Uterus (tissue), 4 donors: ENCODE data around the gene GLCCI1. TPM values are rescaled to one million over a fixed set of nuclear protein-coding genes. Genes with fewer than 3 reads are reported as not detected.

Source experiments
- DNase-seq, 2 donors: peaks; one replicate each; pipeline ENCODE4 v3.0.0-alpha.2; 2019 to 2020
- H3K27ac ChIP-seq, 2 donors: fragments of 200-600 bp; sonication (generic); 1 replicate in 1 of 2; 2 replicates in 1 of 2; pipeline ENCODE4 v1.5.1; 2016 to 2018
- H3K27me3 ChIP-seq, 2 donors: fragments of 200-600 bp; sonication (generic); one replicate each; pipeline ENCODE4 v1.5.1; 2018 to 2019; ENCODE audit warnings: control low read depth in 1 of 2
- H3K36me3 ChIP-seq, 2 donors: fragments of 200-600 bp; sonication (generic); one replicate each; pipeline ENCODE4 v1.5.1; 2019; ENCODE audit warnings: control low read depth in 1 of 2
- H3K4me1 ChIP-seq, 2 donors: fragments of 200-600 bp; sonication (generic); one replicate each; pipeline ENCODE4 v1.5.1; 2018 to 2019; ENCODE audit warnings: control low read depth in 1 of 2
- H3K4me3 ChIP-seq, 2 donors: fragments of 200-600 bp; sonication (generic); 1 replicate in 1 of 2; 2 replicates in 1 of 2; pipeline ENCODE4 v1.5.1; 2018 to 2019; ENCODE audit warnings: mild to moderate bottlenecking in 1 of 2
- H3K9me3 ChIP-seq, 2 donors: fragments of 200-600 bp; sonication (generic); one replicate each; pipeline ENCODE4 v1.5.1; 2019; ENCODE audit warnings: control low read depth in 1 of 2
- CTCF ChIP-seq, 4 experiments: fragments of 200-600 bp in 2 of 4; fragments of 450-650 bp in 2 of 4; sonication (generic) in 2 of 4; IDR thresholded peaks; one replicate each; pipeline ENCODE4 v1.5.1; 2016 to 2019; ENCODE audit warnings: antibody characterized with exemption in 4 of 4, mild to moderate bottlenecking in 2 of 4, moderate library complexity in 1 of 4
- POLR2A ChIP-seq, 2 donors: fragments of 450-650 bp; IDR thresholded peaks; one replicate each; pipeline ENCODE4 v1.6.1; 2016; ENCODE audit warnings: antibody characterized with exemption in 2 of 2, mild to moderate bottlenecking in 1 of 2, moderate library complexity in 1 of 2
- intact Hi-C: fragments of 100-400 bp; cut with DNase I; formaldehyde crosslinking; loops from one replicate; pipeline ENCODE4 v1.15.1; 2023; ENCODE audit warnings: low total_unique reads
- total RNA-seq, 4 donors: library from RNA; depleted of rRNA in 3 of 4; stranded (reverse); fragments of >200 nt in 3 of 4; gene quantifications; one replicate each; pipeline versions ENCODE4 v1.1.0 to v1.2.4, GENCODE V29; 2014 to 2023
- donor health status: DM: yes; HTN: yes; CAD: no.

The GLCCI1 gene
- total RNA-seq, 4 donors from 2014 or later = 2.9 to 21.6 (median 9.0) TPM

DNA sequence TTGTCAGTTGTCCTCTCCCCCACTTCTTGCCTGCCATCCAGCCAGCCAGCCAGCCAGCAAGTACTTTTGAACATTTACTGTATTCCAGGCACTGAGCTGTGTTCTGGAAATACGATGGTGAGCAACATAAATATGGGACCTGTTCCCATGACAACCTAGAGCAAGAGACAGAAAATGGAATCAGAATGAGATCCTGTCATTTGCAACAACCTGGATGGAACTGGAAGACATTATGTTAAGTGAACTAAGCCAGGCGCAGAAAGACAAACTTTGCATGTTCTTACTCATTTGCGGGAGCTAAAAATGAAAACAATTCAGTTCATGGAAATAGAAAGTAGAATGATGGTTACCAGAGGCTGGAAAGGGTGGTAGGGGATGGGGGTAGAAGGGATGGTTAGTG lies 152.6 kb downstream of the GLCCI1 start:
- no peaks in the 10 kb centered on the region for H3K27me3 ChIP-seq
- no peaks in the 10 kb centered on the region for H3K36me3 ChIP-seq
- no peaks in the 10 kb centered on the region for H3K9me3 ChIP-seq
- H3K27ac ChIP-seq = no peak overlapping the region
- H3K4me3 ChIP-seq = no peak overlapping the region
- intact Hi-C loops = no loop called here
- no peaks in the 10 kb centered on the region for H3K4me1 ChIP-seq
- no peak for DNase-seq
- no peak for TF ChIP-seq POLR2A (IDR thresholded peaks at IDR 0.05)
- TF ChIP-seq CTCF (IDR thresholded peaks at IDR 0.05) = no peak

DNA sequence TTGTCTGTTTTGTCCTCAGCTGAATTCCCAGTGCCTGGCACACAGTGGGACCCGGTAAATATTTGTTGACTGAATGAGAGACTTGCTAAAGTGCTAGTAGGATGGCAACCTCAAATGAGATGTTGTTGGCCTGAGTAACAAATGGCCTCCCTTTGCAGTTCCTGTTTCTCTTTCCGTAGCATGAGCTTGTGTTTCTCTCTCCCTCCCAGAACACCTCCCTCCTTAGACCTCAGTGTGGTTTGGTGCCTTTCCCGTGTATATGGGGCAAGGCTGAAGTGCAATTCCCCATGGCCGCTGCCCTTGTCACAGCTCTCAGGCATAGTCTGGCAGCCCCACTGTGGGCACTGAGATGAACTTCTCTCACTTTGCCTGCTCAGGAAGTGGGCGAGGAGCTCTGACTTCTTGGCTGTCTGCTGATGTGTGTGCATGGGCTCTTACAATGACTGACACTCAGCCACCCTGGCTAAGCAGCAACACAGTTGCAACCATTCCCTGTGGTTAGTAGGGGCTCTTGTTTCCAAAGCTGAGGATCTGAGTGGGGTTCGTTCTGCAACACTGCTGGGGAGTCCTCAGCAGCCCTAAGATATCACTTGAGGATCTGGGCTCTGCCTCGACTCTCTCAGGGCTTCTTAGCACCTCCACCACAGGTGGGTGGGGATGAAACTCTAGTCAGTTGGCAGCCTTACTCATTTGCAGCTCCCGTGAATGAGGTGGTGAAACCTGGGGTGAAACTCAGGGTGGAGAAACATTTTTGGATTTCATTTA lies 157.3 kb downstream of the GLCCI1 start:
- H3K36me3 ChIP-seq = no peaks in the 10 kb centered on the region
- intact Hi-C loops = no loop called here
- TF ChIP-seq CTCF (IDR thresholded peaks at IDR 0.05) (no peak), POLR2A (IDR thresholded peaks at IDR 0.05) (no peak)
- H3K27ac ChIP-seq = no peak overlapping the region
- DNase-seq = no peak
- H3K4me3 ChIP-seq = no peak overlapping the region
- no peaks in the 10 kb centered on the region for H3K9me3 ChIP-seq
- H3K4me1 ChIP-seq = no peaks in the 10 kb centered on the region
- no peaks in the 10 kb centered on the region for H3K27me3 ChIP-seq

- Histone ChIP-seq H3K36me3 (no peaks in the 10 kb centered on the region), H3K27ac (no peak overlapping the region), H3K27me3 (no peaks in the 10 kb centered on the region), H3K9me3 (no peaks in the 10 kb centered on the region), H3K4me1 (no peaks in the 10 kb centered on the region), H3K4me3 (no peak overlapping the region)
- TF ChIP-seq CTCF (IDR thresholded peaks at IDR 0.05) (no peak), POLR2A (IDR thresholded peaks at IDR 0.05) (no peak)
- intact Hi-C loops = no loop called here
- no peak for DNase-seq
Observed at GRCh38 chr7:8126601-8127167, 158.1 kb downstream of the GLCCI1 start.

- intact Hi-C loops = no loop called here
- Histone ChIP-seq H3K4me3 (no peak overlapping the region), H3K36me3 (no peaks in the 10 kb centered on the region), H3K27ac (no peak overlapping the region), H3K4me1 (no peaks in the 10 kb centered on the region), H3K27me3 (no peaks in the 10 kb centered on the region), H3K9me3 (no peaks in the 10 kb centered on the region)
- TF ChIP-seq CTCF (IDR thresholded peaks at IDR 0.05) (no peak), POLR2A (IDR thresholded peaks at IDR 0.05) (no peak)
- no peak for DNase-seq
Observed at GRCh38 chr7:8128449-8129317, 160.1 kb downstream of the GLCCI1 start.

DNA sequence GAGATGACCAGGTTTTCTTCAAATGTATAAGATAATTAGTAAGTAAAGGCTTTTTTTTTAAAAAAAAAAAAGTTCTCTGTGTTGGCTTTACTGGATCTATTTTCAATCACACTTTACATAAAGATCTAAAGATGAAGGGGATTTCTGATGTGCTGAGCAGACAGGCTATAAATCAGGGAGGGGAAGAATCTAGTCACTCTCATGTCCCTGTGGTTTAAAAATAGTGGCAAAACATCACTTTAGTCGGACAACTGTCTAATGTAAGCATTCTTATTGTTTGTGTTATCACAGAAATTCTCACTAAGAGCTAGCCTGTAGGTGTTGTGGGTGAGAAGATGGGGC lies 160.7 kb downstream of the GLCCI1 start:
- TF ChIP-seq CTCF (IDR thresholded peaks at IDR 0.05) = no peak
- no peak for TF ChIP-seq POLR2A (IDR thresholded peaks at IDR 0.05)
- H3K9me3 ChIP-seq = no peaks in the 10 kb centered on the region
- H3K4me3 ChIP-seq = no peak overlapping the region
- H3K36me3 ChIP-seq = no peaks in the 10 kb centered on the region
- intact Hi-C loops = no loop called here
- H3K4me1 ChIP-seq = no peaks in the 10 kb centered on the region
- no peak for DNase-seq
- no peaks in the 10 kb centered on the region for H3K27me3 ChIP-seq
- no peak overlapping the region for H3K27ac ChIP-seq
